ENCODE measurements around the gene THAP6.
"Not testable (repeated sequence)": the region's sequence is repeated elsewhere in the genome, so short reads cannot be mapped to it uniquely, and the experiment has no call there.

Gene THAP6

GRCh38 chr4:75514131-75514948 lies at the start of gene THAP6, which contains the start of gene RCHY1:
THAP6 (plus strand) TSS chr4:75514473; CDS start chr4:75515453, 980 bp downstream.
RCHY1 (minus strand) TSS chr4:75514403; CDS start chr4:75514286, 117 bp downstream.
- DNase-seq (ENCODE audit: low spot score) (peak; percentile 91), FAIRE-seq (peak; percentile 81)

DNA sequence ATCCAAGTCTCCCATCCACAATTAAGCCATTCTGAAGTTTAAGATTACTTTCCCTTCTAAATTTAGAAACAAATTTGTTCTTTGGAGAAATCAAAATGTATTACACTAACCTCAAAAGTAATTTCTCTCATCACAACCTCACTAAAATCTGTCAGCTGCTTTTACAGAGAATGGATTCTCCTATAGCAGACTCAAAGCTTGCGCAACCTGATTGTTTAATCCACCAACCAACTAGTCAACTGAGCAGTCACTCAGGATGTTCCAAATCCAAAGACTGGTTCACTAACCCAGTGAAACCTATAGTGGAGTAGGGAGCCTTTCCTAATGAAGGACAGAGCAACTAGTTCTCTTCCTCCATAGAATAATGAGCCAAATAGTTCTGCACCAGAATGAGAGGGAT lies 44.4 kb upstream of the THAP6 start:
- no peak for FAIRE-seq
- DNase-seq (ENCODE audit: low spot score), result no peak

DNA sequence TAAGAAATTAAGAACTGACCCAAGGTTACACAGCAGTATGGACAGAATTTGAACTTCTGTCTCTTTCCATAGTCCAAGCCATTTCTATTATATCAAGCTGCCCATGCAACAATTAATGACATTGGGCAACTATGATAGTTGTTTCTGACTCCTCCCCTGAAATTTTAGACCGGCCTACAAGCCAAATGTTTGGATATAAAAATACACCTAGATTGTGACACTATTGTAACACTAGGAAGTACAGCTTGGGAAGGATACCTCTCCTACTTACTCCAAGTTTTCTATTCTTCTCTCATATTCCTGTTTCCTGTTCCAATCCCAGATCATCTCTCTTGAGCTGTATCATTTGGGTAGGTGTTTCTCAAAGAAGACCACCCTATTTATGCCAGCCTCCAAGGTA lies 43.5 kb upstream of the THAP6 start:
- FAIRE-seq, result no peak
- no peak for DNase-seq (ENCODE audit: low spot score)

DNA sequence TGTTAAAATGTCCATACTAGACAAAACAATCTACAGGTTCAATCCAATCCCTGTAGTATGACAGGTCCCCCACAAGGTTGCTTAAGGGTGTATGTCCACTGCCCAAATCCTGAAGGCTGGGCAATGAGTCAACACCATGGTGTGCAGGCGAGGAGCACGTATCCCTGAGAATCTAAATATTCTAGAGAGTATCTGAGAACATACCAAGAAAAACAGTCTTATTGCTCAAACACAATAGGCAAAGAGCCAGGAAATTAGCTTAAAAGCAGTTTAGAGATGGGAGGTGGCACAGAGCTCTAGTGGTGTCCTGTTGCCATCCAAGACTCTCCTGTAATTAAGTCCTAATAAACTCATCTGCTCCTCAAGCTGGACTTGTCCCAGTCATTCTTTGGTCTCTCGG lies 37.1 kb upstream of the THAP6 start:
- FAIRE-seq (no peak), DNase-seq (ENCODE audit: low spot score) (no peak)

DNA sequence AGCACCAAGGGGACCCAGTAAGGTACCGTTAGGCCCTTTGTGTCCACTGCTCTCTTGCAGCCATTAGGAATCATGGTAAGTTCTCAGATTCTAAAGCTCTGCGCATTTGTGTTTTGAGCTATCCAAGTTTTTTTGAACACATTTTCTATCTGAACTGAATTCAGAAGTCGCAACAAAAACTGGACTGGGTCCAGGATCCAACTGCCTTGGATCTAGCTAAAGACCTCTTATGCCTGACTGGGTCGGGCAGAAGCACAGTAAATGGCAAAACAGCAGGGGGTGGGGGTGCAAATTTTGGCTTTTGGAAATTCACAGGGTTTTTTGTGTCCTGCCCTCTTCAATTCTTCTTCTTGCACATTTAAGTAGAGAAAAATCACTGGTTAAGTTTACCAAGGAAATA lies 30.1 kb upstream of the THAP6 start:
- no peak for FAIRE-seq

DNA sequence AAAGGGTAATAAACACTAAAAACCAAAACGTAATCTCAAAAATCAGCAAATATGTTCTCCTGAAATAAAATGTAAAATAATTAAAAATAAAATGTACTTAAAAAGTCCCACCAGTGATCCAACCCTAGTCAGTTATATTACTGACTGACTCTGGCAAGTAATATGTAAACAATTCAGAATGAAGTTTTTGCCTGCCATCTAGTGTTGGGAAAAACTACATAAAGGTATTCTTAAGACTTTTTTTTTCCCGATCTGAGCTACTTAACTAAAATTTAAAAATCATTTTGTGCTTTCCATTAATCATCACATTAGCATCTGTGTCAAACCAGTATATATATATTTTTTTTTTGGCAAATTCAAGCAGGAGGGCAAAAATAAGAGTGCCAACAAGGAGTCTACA lies 24.1 kb upstream of the THAP6 start:
- FAIRE-seq, result peak; percentile 71
- DNase-seq (ENCODE audit: low spot score), result no peak

More for the DNA sequence above, 30.1 kb upstream of the THAP6 start:
- no peak for DNase-seq (ENCODE audit: low spot score)

DNA sequence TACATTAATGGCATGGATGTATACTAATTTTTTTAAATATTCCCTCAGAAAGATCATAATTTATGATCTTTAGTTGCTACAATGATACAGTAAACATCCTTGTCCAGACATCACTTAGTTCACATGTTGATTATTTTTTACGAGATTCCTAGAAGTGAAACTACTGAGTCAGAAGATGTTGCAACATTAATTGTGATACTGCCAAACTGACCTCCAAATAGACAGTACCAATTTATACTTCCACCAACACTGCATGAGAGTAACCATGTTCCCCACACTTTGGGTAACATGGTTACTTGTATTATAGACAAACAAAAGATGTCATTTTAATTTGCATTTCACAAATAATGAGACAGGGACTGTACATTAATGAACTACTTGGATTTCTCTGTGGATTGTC lies 19.7 kb upstream of the THAP6 start:
- no peak for FAIRE-seq

GRCh38 chr4:75495476-75495875 lies 18.8 kb upstream of the THAP6 start:
- no peak for FAIRE-seq

More for the DNA sequence above, 19.7 kb upstream of the THAP6 start:
- no peak for DNase-seq (ENCODE audit: low spot score)

DNA sequence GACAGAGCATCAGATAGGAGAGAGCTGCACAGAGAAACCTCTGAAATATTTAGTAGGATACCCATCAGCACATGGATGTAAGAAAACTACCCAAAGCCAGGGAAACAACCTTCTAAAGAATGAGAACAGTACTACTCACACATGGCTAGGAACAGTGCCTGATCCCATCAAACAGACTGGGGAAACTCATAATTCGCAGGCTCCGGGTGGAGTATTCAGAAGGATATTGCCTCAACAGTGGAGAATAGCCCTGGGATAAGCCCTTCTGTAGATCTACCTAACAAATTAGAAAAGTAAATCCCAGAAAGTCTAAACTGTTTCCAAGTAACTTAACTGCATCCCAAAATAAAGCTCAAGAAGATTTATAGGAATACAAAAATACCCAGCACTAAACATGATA lies 17.9 kb upstream of the THAP6 start:
- DNase-seq (ENCODE audit: low spot score) (no peak), FAIRE-seq (no peak)

More at GRCh38 chr4:75495476-75495875, 18.8 kb upstream of the THAP6 start:
- DNase-seq (ENCODE audit: low spot score), result no peak

DNA sequence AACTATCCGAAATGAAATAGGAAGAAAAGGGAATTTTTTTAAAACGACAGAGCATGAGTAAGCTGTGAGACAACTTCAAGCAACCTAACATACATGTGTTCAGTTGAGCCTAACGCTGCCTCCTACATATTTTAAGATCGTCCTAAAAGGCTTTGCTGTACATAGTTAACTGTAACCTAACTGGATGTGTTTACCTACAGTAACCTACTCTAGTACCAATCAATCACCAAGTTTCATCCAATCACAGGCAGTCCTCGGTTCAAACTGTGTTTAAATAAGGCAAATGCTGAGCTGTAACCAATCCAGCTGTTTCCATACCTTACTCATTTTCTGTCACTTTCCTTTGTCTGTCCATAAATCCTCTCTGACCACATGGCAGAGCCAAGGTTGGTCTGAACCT lies 17.1 kb upstream of the THAP6 start:
- FAIRE-seq (no peak), DNase-seq (ENCODE audit: low spot score) (peak; percentile 16)

DNA sequence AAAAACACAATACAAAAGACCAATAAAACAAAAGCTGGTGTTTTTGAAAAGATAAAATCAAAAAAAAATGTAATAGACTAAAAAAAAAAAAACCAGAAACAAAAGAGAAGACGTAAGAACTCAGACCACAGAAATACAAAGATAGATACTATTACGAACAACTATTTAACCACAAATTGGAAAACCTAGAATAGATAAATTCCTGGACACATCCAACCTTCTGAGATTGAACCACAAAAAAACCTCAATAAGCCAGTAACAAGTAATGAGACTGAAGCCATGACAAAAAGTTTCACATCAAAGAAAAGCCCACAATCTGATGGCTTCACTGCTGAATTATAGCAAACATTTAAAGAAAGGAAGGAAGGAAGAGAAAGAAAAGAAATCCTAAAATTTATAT lies 16.2 kb upstream of the THAP6 start:
- DNase-seq (ENCODE audit: low spot score) (no peak), FAIRE-seq (no peak)

DNA sequence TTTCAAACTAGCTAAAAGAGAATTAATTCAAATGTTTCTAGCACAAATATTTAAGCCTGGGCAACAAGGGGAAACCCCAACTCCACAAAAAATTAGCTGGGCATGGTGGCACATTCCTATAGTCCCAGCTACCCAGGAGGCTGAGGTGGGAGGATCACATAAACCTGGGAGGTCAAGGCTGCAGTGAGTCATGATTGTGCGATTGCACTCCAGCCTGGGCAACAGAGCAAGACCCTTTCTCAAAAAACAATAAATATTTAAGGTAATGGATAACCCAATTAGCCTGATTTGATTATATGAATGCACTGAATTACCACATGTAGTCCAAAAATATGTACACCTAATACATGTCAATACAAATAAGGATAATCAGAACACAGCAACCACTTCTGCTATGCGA lies 14.4 kb upstream of the THAP6 start:
- no peak for FAIRE-seq

DNA sequence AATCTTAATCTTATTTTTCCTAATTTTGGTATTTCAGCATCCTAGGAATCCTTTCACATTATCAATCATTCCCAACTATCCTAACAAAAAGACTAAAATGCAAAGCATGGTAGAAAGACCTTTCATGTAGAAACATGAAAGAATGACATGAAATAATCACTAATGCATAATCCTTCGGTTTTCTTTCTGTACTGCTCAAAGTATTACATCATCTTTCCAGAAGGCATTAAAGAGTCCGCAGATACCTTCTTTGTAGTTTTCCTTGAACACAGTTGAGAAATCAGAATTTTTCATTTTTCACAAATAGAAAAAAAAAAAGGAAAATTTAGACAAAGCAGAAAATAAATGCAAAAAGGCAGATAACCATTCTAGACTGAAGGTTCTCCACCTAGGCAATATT lies 11.6 kb upstream of the THAP6 start:
- DNase-seq (ENCODE audit: low spot score) (no peak), FAIRE-seq (no peak)

More for the DNA sequence above, 14.4 kb upstream of the THAP6 start:
- no peak for DNase-seq (ENCODE audit: low spot score)

DNA sequence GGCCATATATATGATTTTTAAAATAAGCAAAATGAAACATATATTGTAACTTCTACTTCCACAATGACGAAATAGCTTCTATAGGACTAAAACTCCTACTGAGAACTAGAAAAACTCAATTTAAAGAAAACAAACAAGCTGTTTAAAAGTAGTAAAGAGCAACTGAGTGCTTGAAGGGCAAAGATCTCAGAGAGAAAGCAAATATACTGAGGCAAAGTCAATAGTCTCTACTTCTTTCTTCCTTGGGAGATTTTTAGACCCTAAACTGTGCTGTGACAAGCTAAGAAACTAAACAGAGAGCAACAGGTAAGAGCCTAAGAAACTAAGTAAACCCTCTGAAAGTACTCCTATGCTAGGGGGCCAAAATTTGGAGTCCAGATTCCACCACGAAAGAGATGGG lies 8.6 kb upstream of the THAP6 start:
- FAIRE-seq (no peak), DNase-seq (ENCODE audit: low spot score) (no peak)

GRCh38 chr4:75509592-75509991 lies 4.7 kb upstream of the THAP6 start:
- not testable (repeated sequence) for FAIRE-seq; DNase-seq (ENCODE audit: low spot score)

DNA sequence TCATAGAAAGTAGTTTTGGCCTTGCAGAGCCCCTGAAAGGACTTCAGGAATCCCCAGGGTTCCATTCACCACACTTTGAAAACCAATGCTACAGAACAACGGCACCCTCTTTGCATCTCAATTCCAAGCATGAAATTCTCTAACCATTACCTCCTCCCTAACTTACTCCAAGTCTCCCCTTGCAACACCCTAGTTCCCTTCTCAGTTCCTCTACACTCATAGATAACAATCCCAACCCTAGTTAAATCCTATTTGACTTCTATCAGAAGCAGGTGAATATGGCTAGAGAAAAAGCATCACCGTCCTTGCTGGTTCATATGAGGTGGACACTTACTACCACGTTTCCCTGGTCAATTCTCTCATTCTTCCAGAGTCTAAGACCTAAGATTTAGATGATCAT lies 2.4 kb upstream of the THAP6 start:
- DNase-seq (ENCODE audit: low spot score), result no peak
- FAIRE-seq, result no peak

GRCh38 chr4:75512386-75513211 lies 1.7 kb upstream of the THAP6 start:
- peak; percentile 22 for FAIRE-seq
- DNase-seq (ENCODE audit: low spot score), result peak; percentile 68

GRCh38 chr4:75513526-75514130 lies 645 bp upstream of the THAP6 start:
- DNase-seq (ENCODE audit: low spot score) (no peak), FAIRE-seq (no peak)

GRCh38 chr4:75514949-75515612 lies 808 bp downstream of the THAP6 start:
- DNase-seq (ENCODE audit: low spot score), result no peak
- FAIRE-seq, result no peak

- DNase-seq (ENCODE audit: low spot score), result no peak
- FAIRE-seq, result no peak
These were observed 1.9 kb downstream of the THAP6 start for GRCh38 chr4:75516144-75516543.

- FAIRE-seq; DNase-seq (ENCODE audit: low spot score): not testable (repeated sequence)
These were observed 5.2 kb downstream of the THAP6 start for GRCh38 chr4:75519452-75519851.
